NB4 (cell line): ENCODE data around the gene HNF1B.

Source experiments
- DNase-seq: peaks from one replicate; pipeline ENCODE4 v3.0.0; 2010; ENCODE audit warnings: low read depth
- H3K4me3 ChIP-seq: one replicate; pipeline ENCODE4 v1.5.1; 2011; ENCODE audit warnings: mild to moderate bottlenecking, low read depth, low read length, moderate library complexity
- CTCF ChIP-seq: IDR thresholded peaks from one replicate; pipeline ENCODE4 v1.5.1; 2012; ENCODE audit warnings: low read depth, low read length
- MYC ChIP-seq: IDR thresholded peaks from 2 replicates; pipeline ENCODE4 v1.6.1; 2011; ENCODE audit warnings: low read depth, low read length
- POLR2A ChIP-seq: IDR thresholded peaks from 2 replicates; pipeline ENCODE4 v1.6.1; 2011; ENCODE audit warnings: mild to moderate bottlenecking; ENCODE audit not compliant: insufficient read length; ENCODE audit errors: extremely low read depth
- TF ChIP-seq, protein P1 (sequence below): IDR thresholded peaks from 2 replicates; pipeline ENCODE4 v1.6.1; 2011; ENCODE audit warnings: low read depth, low read length

The HNF1B gene

GRCh38 chr17:37779554-37779953 is 34.7 kb upstream of the HNF1B start:
- TF ChIP-seq POLR2A (no peak), CTCF (no peak), MYC (no peak)
- TF ChIP-seq, protein P1, sequence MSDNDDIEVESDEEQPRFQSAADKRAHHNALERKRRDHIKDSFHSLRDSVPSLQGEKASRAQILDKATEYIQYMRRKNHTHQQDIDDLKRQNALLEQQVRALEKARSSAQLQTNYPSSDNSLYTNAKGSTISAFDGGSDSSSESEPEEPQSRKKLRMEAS = no peak

GRCh38 chr17:37774504-37774903 is 29.6 kb upstream of the HNF1B start:
- DNase-seq = peak; percentile 42
- no peak overlapping the region for H3K4me3 ChIP-seq
- no peak for TF ChIP-seq POLR2A
- TF ChIP-seq, protein P1 = no peak
- no peak for TF ChIP-seq CTCF
- TF ChIP-seq MYC = no peak

More at GRCh38 chr17:37779554-37779953, 34.7 kb upstream of the HNF1B start:
- no peak for DNase-seq
- H3K4me3 ChIP-seq = no peak overlapping the region

DNA sequence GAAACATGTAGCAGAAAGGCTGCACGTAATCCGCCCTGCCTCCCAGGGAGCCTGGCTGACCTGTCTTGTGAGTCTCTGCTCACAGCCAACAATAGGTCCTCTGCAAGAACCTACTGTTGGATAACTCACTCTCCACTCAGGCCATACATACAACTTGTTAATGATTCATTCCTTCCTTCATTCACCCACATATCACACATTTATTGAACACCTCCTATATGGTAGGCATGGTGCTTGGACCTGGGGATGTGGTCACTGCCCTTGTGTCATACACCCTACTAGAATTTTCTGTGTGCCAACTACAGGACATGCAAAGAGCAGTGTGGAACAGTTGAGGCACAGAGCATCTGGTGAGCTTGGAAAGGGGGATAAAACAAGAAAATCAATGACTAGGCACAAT is 28.1 kb upstream of the HNF1B start:
- TF ChIP-seq, protein P1 = no peak
- no peak for TF ChIP-seq POLR2A
- no peak for TF ChIP-seq MYC
- TF ChIP-seq CTCF = no peak
- DNase-seq = no peak
- H3K4me3 ChIP-seq = no peak overlapping the region

- TF ChIP-seq CTCF = peak; percentile 78
- TF ChIP-seq, protein P1 = no peak
- H3K4me3 ChIP-seq = no peak overlapping the region
- DNase-seq = peak; percentile 35
Observed at GRCh38 chr17:37770631-37771518, 26.0 kb upstream of the HNF1B start.

- no peak for TF ChIP-seq POLR2A
- no peak for TF ChIP-seq MYC
- TF ChIP-seq, protein P1 = no peak
- TF ChIP-seq CTCF = no peak
- DNase-seq = no peak
- H3K4me3 ChIP-seq = no peak overlapping the region
Observed at GRCh38 chr17:37769050-37769449, 24.2 kb upstream of the HNF1B start.
